Measurements from ENCODE around the gene TLE3. TPM values are rescaled to one million over a fixed set of nuclear protein-coding genes. Genes with fewer than 3 reads are reported as not detected.

Gene TLE3
- polyA plus RNA-seq, 1 of the 3 experiments (the other 2 are of a cell fraction), result 14.7 TPM

- POLR2A ChIA-PET, result no interaction called here
- Histone ChIP-seq H3K9me2 (no peaks in the 10 kb centered on the region), H3K27me3 (ENCODE audit: insufficient read depth) (peaks cover 13% of the 10 kb centered on the region; the same call in 1 of the 2 replicates), H3K4me3 (ENCODE audit: low read depth in 2 of 2, low read length in 1 of 2) (no peak overlapping the region), H4K20me1 (ENCODE audit: insufficient read depth) (no peaks in the 10 kb centered on the region), H2AFZ (ENCODE audit: low read depth) (no peak overlapping the region), H3K36me3 (replicated peaks in 1 of 2; ENCODE audit: control insufficient read depth in 1 of 2, insufficient read depth in 2 of 2, low read length in 1 of 2) (no peaks in the 10 kb centered on the region), H3K27ac (ENCODE audit: low read depth in 2 of 2, low read length in 1 of 2) (no peak overlapping the region), H3K79me2 (ENCODE audit: insufficient read depth) (no peaks in the 10 kb centered on the region), H3K9me3 (no peaks in the 10 kb centered on the region), H3K9ac (no peak overlapping the region), H3K4me1 (ENCODE audit: control insufficient read depth in 1 of 2, insufficient read depth in 2 of 2, low read depth in 1 of 2, low read length in 1 of 2) (peaks cover 10 to 17% of the 10 kb centered on the region in 2 experiments; a peak in 2 of 4 replicates), H3F3A (replicated peaks; ENCODE audit: insufficient read depth) (no peaks in the 10 kb centered on the region), H3K4me2 (no peak overlapping the region)
- WGBS (ENCODE audit: low lambda C conversion rate), result 83% methylated on average over 7 of the region's 7 CpGs
- no peak for TF ChIP-seq GATA2 (CRISPR knock-in tag; IDR thresholded peaks at IDR 0.05)
- TF ChIP-seq POLR2AphosphoS5 (IDR thresholded peaks at IDR 0.05; ENCODE audit: low read depth, low read length), result no peak
- TF ChIP-seq YY1 (IDR thresholded peaks at IDR 0.05; ENCODE audit: low read depth), result no peak
- no peak for TF ChIP-seq JUND (IDR thresholded peaks at IDR 0.05)
- no peak for TF ChIP-seq PBX3 (IDR thresholded peaks at IDR 0.05)
- no peak for TF ChIP-seq FOSL2 (IDR thresholded peaks at IDR 0.05; ENCODE audit: borderline replicate concordance, low read depth)
- TF ChIP-seq NFIC (IDR thresholded peaks at IDR 0.05; ENCODE audit: borderline replicate concordance), result no peak
- no peak for TF ChIP-seq EP300 (IDR thresholded peaks at IDR 0.05; ENCODE audit: borderline replicate concordance in 1 of 2, low read depth in 1 of 2, low read length in 1 of 2)
- no peak for TF ChIP-seq TAF1 (IDR thresholded peaks at IDR 0.05; ENCODE audit: borderline replicate concordance, low read depth, low read length)
- no peak for DNase-seq
- CTCF ChIA-PET, result interaction anchor here (1.1 to 2.7 kb wide), 6 partner anchors 12 to 545 kb away, joined by 3 to 11 read pairs (median 4); partner anchors contain the start of gene TLE3
Observed at GRCh38 chr15:70023064-70023768, 74.5 kb downstream of the TLE3 start.

GRCh38 chr15:70020229-70020628 is 77.5 kb downstream of the TLE3 start:
- Histone ChIP-seq H3K79me2 (ENCODE audit: insufficient read depth) (no peaks in the 10 kb centered on the region), H3K4me1 (ENCODE audit: control insufficient read depth in 1 of 2, insufficient read depth in 2 of 2, low read depth in 1 of 2, low read length in 1 of 2) (peaks cover 8 to 17% of the 10 kb centered on the region in 2 experiments; a peak in 2 of 4 replicates), H2AFZ (ENCODE audit: low read depth) (no peak overlapping the region), H3F3A (replicated peaks; ENCODE audit: insufficient read depth) (no peaks in the 10 kb centered on the region), H3K4me3 (ENCODE audit: low read depth in 2 of 2, low read length in 1 of 2) (no peak overlapping the region), H3K27me3 (ENCODE audit: insufficient read depth) (peaks cover 29% of the 10 kb centered on the region; the same call in 1 of the 2 replicates), H4K20me1 (ENCODE audit: insufficient read depth) (no peaks in the 10 kb centered on the region), H3K9me3 (no peaks in the 10 kb centered on the region), H3K4me2 (no peak overlapping the region), H3K36me3 (replicated peaks in 1 of 2; ENCODE audit: control insufficient read depth in 1 of 2, insufficient read depth in 2 of 2, low read length in 1 of 2) (no peaks in the 10 kb centered on the region), H3K27ac (ENCODE audit: low read depth in 2 of 2, low read length in 1 of 2) (no peak overlapping the region), H3K9me2 (no peaks in the 10 kb centered on the region), H3K9ac (no peak overlapping the region)
- 42% methylated on average over 5 of the region's 5 CpGs for WGBS (ENCODE audit: low lambda C conversion rate)
- POLR2A ChIA-PET, result no interaction called here
- CTCF ChIA-PET, result interaction anchor here (1.4 kb wide), 1 partner anchor 12 kb away, joined by 4 read pairs; no protein-coding TSS in a partner anchor
- DNase-seq, result no peak
- TF ChIP-seq USF2 (IDR thresholded peaks at IDR 0.05; ENCODE audit: borderline replicate concordance, low read depth, low read length) (no peak), GABPA (IDR thresholded peaks at IDR 0.05; ENCODE audit: low read depth) (no peak), PBX3 (IDR thresholded peaks at IDR 0.05) (no peak), JUND (IDR thresholded peaks at IDR 0.05) (no peak), FOXJ3 (CRISPR knock-in tag; IDR thresholded peaks at IDR 0.05) (no peak), NRF1 (IDR thresholded peaks at IDR 0.05; ENCODE audit: low read depth, low read length) (no peak), REST (IDR thresholded peaks at IDR 0.05; ENCODE audit: low read depth, low read length) (no peak), CHD2 (IDR thresholded peaks at IDR 0.05; ENCODE audit: low read length, partially characterized antibody) (no peak), RCOR1 (IDR thresholded peaks at IDR 0.05; ENCODE audit: low read length) (no peak), EP300 (IDR thresholded peaks at IDR 0.05; ENCODE audit: borderline replicate concordance in 1 of 2, low read depth in 1 of 2, low read length in 1 of 2) (no peak), TEAD4 (IDR thresholded peaks at IDR 0.05; ENCODE audit: borderline replicate concordance, insufficient read depth) (no peak), TAF1 (IDR thresholded peaks at IDR 0.05; ENCODE audit: borderline replicate concordance, low read depth, low read length) (no peak), ELF1 (IDR thresholded peaks at IDR 0.05) (no peak)
